HG03060 (cell line): ENCODE data around the gene CEP350.

Experiments used
- ATAC-seq: cut with Tn5 transposase; IDR thresholded peaks from one replicate; pipeline ENCODE4 v1.9.1; 2021; ENCODE audit warnings: low read depth, moderate number of reproducible peaks; ENCODE audit not compliant: unreplicated experiment

The CEP350 gene

GRCh38 chr1:180153032-180153431, 198.4 kb downstream of the CEP350 start:
- no peak for ATAC-seq

DNA sequence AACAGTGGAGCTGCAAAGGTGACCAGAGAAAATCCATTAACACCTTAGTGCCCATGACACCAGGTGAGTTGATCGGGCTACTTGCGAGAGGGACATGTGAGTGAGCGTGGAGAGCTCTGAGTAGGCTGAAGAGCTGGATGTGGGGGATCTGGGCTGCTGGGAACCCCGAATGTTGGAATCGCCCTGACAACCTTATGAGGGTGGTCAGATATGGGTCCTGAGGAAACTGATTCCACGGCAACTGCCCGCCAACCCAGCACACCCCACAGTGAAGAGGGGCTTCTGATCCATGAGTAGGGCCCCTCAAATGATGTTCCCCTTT, 199.4 kb downstream of the CEP350 start:
- ATAC-seq: no peak

- ATAC-seq: peak; percentile 54
These were observed 199.9 kb downstream of the CEP350 start, which contains the start of gene QSOX1 for GRCh38 chr1:180154325-180155181. QSOX1 (plus strand) TSS chr1:180154869; CDS start chr1:180154908, 39 bp downstream.

- no peak for ATAC-seq
These were observed 200.6 kb downstream of the CEP350 start for GRCh38 chr1:180155182-180155682.

DNA sequence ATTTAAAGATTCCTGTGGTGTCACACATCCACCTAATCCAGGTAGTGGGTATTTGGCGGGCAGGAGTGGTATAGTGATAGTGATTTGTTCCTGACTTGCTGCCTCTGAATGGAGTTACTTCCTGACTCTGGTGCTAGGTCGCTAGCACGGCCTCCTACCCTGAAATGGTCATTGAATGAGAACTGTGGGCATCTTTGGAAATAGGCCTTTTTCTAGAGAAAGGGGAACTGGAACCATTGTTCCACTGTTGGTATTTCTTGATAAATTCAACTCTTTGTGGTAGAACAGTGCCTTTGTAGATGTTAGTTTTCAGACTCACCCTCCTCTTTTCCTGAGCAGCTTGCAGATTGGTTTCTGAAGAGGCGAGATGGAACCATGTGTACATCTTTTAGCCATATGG, 201.6 kb downstream of the CEP350 start:
- no peak for ATAC-seq

DNA sequence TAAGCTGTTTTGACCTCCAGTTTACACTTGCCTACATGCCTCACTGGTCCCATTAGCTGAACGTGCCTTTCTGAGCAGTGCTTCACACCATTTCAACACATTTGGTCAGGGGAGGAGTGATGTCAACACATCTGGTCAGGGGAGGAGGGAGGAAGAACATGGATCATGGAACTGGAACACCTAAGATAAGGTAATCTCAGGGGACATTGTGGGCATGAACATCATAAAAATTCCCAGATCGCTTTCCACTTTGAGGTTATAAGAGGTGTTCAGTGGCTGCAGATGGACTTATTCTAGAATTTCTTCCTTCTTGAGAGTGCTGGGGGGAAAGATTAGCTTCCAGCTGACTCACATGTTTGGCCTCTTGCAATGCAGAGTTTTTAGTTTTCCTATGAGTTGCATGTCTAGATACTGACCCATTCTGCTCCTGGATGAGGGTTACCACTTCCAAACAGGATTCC, 202.1 kb downstream of the CEP350 start:
- ATAC-seq: no peak

DNA sequence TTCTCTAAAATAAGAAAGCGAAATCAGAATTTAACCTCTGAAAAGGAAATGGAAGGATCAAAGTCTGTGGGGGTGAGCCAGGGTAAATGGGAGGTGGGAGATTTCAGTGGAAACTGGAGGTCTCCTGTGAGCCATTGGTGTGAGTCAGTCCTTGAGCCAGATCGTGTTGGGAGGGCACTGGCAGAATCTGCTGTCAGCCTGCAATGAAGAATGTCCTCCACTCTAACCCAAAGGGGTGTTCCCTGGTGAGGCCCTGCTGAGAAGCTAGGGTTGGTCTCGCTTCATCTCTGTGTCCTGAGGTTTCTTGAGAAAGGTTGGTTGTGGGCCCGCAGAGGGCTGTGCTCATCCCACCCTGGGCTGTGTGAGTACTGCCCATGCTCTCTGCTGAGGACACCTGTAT, 202.5 kb downstream of the CEP350 start:
- no peak for ATAC-seq

- no peak for ATAC-seq
These were observed 203.0 kb downstream of the CEP350 start for GRCh38 chr1:180157576-180158057.

DNA sequence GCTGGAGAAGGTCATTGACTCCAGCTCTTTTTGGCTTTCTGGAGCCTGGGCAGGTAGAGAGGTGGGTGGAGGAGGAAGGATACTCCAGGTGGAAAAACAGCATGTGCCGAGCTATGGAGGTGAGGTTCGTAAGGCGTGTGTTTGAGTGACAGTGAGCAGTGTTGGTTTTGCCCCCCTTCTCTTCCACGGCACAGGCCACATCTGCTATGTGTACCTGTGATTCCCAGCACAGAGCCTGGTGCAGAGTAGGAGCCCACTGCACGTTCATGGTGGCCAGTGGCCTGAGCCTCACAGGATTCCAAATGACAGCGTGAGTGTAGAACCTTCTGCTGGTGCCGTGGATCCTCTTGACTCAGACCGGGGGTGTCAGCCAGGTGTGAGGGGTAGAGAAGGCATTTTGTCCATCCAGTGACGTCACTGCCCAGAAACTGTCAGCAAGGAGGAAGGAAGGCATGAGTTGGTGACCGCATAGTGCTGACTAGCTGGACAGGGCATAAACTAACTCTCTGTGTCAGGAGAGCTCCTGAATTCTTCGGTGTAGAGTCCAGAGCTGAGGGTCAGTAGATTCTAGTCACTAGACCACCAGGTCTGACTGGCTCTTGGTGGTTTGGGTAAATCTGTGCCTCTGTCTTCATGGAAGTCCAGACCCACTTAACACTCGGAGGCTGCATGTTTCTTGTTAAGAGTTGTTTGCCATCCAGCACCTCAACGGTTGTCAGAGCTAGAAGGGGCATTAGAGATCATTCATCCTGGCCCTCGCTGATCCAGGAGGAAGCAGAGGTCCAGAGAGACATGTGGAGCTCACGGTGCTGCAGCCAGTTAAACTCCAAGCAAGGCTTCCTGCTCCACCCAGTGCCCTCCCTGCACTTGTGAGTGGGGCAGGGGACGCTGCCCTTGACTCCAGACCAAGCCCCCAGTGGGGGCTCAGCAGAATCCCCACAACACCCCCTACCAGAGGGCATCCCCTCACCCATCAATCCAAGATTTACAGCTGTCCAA, 203.8 kb downstream of the CEP350 start:
- ATAC-seq: no peak

- no peak for ATAC-seq
These were observed 205.7 kb downstream of the CEP350 start for GRCh38 chr1:180160357-180160756.

DNA sequence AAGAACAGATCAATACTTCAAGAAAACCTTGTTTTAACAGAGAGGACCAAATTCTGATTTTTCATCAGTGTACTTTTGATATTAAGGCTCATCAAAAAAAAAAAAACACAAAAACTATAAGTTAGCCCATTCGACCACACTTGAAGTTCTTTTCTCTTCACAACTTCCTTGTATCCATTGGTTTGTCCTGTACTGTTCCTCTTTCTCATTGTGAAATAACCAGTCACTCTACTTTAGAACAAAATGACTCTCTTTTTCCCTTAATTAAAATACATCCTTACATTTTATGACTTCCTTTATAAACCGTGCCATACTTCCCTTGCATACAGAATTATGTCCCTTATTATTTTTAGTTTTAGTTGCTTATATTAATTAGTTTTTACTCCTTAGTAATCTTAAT, 208.4 kb downstream of the CEP350 start:
- no peak for ATAC-seq
